Anterior cingulate cortex (tissue), 58 donors: ENCODE results near the gene VEZT.
A peak's percentile ranks its signal among the peaks of the same experiment; 100 is the strongest.
"Not testable (repeated sequence)": the region's sequence is repeated elsewhere in the genome, so short reads cannot be mapped to it uniquely, and the experiment has no call there.

ENCODE experiments used
- DNase-seq, 58 donors: peaks; one replicate each; lab custom pipeline; 2025; lab: John Stamatoyannopoulos, UW

The VEZT gene

DNA sequence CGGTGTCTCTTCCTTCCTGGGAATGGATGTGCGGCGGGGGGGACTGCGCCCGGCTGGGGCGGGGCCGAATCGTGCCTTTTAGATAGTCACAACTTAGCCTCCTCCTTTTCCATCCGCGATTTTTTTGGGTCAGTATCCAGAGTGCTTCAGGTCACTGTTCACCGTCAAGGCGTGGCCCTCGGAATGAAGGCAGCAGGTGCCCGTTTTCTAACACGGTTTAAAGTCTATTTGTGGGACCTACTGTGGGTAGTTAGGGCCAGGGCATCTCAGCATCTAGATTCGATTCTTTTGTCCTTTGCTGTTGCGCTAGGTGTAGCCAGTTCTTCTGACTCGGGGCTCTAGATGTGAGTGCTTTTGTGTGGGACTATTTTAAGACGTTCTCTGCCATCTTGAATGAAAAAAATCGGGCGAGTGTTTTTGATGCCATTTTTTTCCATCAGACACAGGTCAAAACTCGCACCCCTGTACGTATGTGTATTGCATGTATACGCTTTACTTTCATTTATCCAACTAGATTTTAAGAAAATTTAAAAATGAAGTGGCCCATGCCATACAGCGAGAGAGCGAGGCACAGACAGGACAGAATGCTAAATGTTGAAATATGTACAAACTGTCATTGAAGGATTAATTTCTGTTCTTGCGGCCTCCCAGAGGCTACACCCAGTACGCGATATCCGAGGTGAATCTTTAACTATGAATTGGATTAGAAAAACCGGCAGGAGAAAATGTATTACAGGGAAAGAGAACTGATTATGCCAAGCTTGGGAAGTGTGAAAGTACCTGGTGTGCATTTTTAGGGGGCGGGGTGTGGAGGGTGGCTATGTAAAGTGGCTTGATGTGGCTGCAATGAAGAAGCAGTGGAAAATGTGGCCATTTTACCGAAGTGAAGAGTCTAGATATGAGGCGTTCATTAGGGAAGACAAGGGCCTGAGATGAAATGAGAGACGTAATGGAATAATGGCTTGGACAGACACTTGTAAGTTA, 835 bp downstream of the VEZT start:
- DNase-seq, result peak in 17 of 58 donors; percentile 28 to 79 (median 68)

DNA sequence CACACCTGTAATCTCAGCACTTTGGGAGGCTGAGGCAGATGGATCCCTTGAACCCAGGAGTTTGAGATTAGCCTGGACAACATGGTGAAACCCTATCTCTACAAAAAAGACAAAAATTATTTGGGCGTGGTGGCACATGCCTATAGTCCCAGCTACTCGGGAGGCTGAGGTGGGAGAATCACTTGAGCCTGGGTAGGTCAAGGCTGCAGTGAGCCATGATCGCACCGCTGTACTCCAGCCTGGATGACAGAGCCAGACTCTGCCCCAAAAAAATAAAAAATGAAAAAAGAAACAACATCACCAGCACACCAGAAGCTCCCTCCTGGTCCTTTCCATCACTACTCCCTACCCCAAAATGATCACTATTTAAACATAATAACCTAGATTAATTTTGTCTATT, 2.6 kb downstream of the VEZT start:
- no peak for DNase-seq

DNA sequence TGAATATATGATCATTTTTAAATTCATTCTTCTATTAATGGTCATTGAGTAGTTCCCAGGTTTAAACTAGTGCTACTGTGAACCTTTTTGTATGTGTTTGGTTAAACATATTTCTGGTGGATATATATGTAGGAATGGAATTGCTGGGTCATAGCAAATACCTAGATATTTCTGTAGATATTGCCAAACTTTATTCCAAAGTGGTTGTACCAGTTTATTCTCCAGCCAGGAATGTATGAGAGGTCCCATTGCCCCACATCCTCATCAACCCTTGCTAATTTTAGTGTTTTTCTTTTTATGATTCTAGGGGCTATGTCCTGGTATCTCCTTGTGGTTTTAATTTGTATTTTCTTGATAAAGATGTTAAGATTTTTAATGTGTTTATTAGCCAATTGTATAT, 3.1 kb downstream of the VEZT start:
- no peak for DNase-seq

DNA sequence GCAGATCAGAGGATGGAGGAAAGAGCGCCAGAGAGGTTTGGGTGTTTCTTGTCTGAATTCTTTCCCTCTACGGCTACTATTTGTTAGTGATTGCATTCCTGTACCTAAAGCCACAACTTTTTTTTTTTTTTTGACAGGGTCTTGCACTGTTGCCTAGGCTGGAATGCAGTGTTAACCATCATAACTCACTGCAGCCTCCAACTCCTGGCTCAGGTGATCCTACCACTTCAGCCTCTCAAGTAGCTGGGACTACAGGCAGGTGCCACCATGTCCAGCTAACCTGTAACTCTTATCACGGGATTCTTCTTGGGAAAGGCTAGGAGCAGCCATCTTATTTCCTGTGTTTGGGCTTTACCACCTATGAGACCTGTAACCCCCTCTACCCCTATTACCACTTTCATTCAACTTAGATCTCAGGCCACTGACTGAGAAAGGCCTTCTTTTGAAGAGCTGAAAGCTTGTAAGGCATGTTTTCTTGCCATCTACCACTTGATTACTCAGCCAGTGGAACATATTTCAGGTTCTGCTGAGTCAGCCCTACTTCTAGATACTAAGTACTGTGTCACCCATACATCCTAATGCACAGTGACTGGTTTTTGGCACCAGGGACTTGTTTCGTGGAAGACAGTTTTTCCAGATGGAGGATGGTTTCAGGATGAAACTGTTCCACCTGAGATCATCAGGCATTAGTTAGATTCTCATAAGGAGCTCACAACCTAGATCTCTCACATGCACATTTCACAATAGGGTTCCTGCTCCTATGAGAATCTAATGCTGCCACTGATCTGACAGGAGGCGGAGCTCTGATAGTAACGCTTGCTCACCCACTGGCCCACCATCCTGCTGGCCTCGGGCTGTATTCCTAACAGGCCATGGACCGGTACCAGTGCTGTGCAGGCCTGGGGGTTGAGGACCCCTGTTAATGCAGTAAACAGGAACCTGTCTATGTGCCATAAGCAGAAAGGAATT, 6.9 kb downstream of the VEZT start:
- DNase-seq, result no peak

DNA sequence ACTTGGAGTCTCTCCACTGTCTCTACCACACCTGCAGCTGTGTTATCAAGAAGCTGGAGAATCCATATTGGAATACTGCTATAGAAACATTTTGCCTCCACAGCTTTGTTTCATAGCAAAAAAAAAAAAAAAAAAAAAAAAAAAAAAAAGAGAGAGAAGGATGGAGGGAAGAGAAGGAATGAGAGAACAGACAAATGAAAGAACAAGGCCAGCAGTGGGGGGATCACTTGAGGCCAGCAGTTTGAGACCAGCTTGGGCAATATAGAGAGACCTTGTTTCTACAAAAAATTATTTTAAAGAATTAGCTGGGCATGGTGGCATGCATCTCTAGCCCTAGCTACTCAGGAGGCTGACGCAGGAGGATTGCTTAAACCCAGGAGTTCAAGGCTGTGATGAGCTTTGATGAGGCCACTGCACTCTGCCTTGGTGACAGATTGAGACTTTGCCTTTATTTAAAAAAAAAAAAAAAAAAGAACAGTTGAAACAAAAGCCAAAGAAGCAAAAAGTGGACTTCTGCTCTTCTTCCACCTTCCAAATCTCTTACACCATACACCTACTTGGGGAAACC, 8.1 kb downstream of the VEZT start:
- DNase-seq, result no peak

DNA sequence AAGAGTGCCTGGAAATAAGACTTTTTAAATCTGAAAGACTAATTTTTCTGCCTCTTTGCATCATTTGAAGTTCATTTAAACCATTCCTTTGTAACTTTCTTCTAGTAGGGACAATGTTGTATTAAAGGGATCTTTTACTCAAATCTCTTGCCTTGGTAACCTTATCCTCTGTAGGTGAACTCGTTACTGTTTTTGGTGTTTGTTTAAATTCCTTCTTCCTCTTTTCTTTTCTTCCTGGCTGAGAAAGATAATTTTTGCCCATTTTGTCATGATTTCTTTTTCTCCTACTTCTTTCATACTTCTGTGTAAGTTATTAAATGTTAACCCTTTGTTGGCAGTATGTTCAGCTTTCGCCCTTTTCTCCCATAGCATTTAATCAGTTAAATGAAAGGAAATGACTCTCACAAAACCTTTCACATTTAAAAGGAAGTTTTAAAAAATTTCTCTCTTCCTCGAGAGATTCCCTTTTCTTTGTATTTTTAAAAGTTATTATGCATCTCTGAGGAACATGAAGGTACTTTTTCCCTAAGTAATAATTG, 10.3 kb downstream of the VEZT start:
- DNase-seq, result no peak

DNA sequence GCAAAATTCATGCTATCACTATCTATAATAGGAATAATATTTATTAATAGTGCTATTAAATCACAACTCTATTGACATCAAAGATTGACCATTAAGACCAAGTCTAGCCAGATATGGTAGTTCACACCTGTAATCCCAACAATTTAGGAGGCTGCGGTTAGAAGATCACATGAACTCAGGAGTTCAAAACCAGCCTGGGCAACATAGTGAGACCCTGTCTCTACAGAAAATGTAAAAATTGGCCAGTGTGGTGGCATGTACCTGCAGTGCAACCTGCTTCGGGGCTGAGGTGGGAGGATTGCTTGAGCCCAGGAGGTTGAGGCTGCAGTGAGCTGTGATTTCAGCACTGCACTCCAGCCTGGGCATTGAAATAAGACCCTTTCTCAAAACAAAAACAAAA, 11.0 kb downstream of the VEZT start:
- DNase-seq, result no peak

DNA sequence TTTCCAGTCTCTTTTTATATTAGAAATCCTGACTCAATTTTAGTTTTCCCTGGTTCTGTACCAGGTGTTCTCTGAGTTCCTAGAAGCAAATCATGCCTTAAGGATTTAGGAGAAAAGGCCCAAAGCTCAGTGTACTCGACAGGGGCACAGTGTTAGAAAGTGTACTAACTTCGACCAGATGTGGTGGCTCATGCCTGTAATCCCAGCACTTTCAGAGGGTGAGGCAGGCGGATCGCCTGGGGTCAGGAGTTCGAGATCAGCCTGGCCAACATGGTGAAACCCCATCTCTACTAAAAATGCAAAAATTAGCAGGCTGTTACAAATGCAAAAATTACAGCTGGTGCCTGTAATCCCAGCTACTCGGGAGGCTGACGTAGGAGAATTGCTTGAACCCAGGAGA, 12.0 kb downstream of the VEZT start:
- DNase-seq, result no peak

DNA sequence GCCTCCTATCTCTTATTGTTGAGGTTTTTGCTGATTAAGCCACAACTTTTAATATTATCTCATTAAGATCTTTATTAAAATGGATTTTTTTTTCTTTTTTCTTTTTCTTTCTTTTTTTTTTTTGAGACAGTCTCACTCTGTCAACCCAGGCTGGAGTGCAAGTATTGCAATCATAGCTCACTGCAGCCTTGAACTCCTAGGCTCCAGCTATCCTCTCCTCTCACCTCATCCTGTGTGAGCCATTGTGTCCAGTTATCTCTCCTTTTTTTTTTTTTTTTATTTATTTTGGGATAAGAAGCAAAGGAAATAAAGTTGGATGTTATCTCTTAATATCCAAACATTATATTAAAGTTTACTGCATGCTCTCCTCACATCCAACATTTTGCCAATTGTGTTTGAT, 12.7 kb downstream of the VEZT start:
- no peak for DNase-seq

DNA sequence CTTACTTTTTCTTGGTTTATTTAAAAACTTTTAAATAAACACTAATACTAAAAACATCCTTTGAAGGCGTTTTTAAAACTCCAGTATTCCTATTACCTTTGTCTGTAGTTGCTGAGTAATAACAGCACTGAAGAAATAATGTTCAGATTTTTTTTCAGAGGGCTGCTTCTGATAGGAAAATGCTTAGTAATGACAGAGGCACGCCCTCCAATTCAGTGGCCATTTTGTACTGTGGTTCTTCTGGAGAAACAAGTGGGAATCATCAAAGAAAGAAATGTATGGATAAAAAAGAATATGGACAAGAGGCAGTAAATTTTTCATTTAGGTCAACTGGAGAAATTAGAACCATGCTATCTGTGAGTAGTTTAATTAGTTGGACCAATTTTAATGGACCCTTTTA, 13.6 kb downstream of the VEZT start:
- DNase-seq, result no peak

DNA sequence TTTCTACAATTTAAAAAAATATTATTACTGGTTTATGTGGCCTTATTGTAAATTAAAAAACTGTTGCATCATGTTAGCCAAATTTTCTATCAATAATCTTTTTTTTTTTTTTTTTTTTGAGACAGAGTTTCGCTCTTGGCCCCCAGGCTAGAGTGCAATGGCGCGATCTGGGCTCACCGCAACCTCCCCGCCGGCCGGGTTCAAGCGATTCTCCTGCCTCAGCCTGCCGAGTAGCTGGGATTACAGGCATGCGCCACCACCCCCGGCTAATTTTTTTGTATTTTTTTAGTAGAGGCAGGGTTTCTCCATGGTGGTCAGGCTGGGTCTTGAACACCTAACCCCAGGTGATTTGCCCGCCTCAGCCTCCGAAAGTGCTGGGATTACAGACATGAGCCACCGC, 16.6 kb downstream of the VEZT start:
- not testable (repeated sequence) for DNase-seq

DNA sequence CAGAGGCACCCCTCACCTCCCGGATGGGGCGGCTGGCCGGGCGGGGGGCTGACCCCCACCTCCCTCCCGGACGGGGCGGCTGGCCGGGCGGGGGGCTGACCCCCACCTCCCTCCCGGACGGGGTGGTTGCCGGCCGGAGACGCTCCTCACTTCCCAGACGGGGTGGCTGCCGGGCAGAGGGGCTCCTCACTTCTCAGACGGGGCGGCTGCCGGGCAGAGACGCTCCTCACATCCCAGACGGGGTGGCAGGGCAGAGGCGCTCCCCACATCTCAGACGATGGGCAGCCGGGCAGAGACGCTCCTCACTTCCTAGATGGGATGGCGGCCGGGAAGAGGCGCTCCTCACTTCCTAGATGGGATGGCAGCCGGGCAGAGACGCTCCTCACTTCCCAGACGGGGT, 18.0 kb downstream of the VEZT start:
- DNase-seq, result not testable (repeated sequence)

DNA sequence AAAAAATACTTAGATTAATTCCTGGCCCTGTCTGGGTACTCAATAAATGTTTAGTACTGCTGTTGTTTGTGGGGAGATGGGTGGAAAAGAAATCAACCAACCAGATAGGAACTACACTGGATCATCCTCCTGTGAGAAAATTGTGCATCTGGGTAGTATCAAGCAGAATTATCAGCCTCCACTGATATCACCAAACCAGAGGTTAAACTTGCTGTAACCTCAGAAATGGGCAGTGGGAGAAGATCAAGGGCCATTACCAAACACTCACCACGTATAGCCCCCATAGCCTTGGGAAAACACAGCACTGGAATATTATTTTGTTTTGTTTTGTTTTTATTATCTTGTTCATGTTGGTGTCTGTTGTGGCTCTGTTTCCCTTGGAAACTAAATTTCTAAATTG, 19.7 kb downstream of the VEZT start:
- DNase-seq, result no peak

DNA sequence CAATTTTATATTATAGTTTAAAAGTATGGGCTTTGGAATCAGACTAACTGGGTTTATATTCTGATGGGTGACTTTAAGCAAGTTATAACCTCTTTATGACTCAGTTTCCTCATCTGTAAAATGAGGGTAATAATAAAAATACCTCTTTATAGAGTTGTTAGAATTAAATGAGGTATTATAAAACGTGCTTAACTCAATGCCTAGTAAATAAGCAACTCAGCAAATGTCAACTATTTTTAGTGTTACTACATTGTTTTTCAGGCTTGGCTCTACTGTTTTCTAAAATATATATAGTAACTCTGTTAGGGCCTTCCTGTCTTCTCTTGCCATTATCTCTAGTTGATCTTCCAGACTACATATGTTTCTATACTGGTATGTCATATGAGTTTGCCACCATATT, 20.5 kb downstream of the VEZT start:
- no peak for DNase-seq

DNA sequence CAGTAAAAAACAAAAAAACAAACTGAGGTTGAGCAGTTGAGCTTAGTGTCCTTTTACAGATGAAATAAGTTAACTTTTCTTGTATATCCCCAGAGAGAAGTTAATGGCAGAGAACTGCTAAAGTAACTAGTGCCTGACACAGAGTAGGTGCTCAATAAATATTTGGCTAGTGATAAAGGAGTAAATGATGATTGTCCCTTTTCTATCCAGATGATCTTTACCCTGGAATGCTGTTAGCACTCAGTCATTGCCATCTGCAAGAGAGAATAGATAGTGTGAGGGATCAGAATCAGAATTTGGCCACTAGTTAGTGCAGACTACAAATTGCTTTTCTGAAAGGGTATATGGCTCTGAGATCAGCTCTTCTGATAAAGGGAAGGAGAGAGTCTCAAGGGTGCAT, 21.6 kb downstream of the VEZT start:
- DNase-seq, result no peak

DNA sequence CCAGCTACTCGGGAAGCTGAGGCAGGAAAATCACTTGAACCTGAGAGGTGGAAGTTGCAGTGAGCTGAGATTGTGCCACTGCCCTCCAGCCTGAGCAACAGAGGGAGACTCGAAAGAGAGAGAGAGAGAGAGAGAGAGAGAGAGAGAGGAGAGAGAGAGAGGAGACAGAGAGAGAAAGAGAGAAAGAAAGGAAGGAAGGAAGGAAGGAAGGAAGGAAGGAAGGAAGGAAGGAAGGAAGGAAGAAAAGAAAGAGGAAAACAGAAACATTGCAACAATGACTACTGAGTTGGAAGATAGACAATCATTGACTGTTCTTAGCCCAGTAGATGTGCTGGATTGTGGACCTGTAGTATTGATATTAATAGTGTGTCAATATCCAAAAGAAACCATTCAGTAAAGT, 22.2 kb downstream of the VEZT start:
- not testable (repeated sequence) for DNase-seq

DNA sequence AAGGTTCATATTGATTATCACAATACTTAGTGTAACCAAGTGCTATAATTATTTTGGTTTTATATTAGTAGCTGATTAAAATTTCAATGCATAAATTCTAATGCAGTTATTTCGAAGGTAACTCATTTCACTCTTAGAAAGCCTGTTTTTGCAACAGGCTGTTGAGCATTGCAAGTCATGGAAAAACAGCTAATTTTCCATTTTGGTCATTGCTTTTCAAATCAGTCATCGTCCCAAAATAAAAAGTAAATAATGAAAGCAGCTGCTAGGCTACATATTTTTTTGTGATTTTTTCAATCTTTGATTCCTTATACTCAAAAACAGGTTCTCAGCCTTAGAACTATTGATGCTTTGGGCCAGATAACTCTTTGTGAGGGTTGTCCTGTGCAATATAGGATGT, 22.9 kb downstream of the VEZT start:
- DNase-seq, result no peak

DNA sequence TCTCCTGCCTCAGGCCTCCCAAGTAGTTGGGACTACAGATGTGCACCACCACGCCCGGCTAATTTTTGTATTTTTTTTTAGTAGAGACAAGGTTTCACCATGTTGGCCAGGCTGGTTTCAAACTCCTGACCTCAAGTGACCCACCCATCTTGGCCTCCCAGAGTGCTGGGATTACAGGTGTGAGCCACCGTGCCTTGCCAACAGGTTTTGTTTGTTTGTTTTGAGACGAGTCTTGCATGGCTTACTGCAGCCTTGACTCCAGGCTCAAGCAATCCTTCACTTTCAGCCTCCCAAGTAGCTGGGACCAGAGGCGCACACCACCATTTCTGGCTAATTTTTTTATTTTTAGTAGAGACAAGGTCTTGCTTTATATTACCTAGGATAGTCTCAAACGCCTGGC, 23.5 kb downstream of the VEZT start:
- not testable (repeated sequence) for DNase-seq

DNA sequence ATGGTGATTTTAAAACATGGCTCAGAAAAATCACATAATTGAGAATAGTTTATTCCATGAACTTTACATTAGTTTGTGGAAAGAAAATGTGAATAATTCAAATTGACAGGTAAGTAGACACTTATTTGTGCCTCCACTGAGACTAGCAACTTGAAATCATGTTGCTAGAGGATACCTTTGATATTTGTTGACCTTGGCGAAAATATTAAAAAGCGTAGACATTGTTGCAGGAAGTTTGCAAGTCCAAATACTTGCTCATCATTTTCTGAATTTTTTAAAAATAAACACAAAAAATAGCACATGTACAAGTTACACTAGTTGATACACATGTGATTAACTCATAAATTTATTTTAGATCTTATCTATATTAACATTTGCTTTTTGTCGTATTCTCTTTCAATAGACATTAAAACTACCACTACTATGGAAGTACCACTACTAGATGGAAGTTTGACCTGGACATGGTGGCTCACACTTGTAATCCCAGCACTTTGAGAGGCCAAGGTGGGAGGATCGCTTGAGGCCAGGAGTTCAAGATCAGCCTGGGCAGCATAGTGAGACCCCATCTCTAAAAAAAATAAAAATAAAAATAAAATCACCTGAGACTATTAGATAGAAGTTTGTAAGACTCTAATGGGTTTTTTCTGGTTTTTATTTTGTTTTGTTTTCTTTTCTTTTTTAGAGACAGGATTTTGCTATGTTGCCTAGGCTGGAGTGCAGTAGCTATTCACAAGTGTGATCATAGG, 24.3 kb downstream of the VEZT start:
- no peak for DNase-seq
